Activated T-helper 1 cell treated with Interleukin-2 at 50 U/mL for 16 hours (primary cell): ENCODE data around the gene COMMD7.
"Not testable (repeated sequence)": the region's sequence is repeated elsewhere in the genome, so short reads cannot be mapped to it uniquely, and the experiment has no call there.

Source experiments
- DNase-seq: peaks from one replicate; pipeline ENCODE4 v3.0.0-alpha.2; 2020; ENCODE audit warnings: low read depth

The COMMD7 gene

GRCh38 chr20:32728435-32728834 lies 14.8 kb downstream of the COMMD7 start:
- not testable (repeated sequence) for DNase-seq

GRCh38 chr20:32727683-32728082 lies 15.6 kb downstream of the COMMD7 start:
- no peak for DNase-seq

GRCh38 chr20:32718749-32719348 lies 24.4 kb downstream of the COMMD7 start:
- no peak for DNase-seq

- no peak for DNase-seq
Observed at GRCh38 chr20:32711346-32711745, 31.9 kb downstream of the COMMD7 start.

GRCh38 chr20:32709632-32710121 lies 33.6 kb downstream of the COMMD7 start:
- DNase-seq: no peak

GRCh38 chr20:32709029-32709631 lies 34.1 kb downstream of the COMMD7 start:
- not testable (repeated sequence) for DNase-seq

- DNase-seq: no peak
Observed at GRCh38 chr20:32707691-32708581, 35.3 kb downstream of the COMMD7 start.

- no peak for DNase-seq
Observed at GRCh38 chr20:32706486-32706885, 36.8 kb downstream of the COMMD7 start.

GRCh38 chr20:32702706-32703425 lies 40.4 kb downstream of the COMMD7 start:
- no peak for DNase-seq

GRCh38 chr20:32697608-32698007 lies 45.7 kb downstream of the COMMD7 start:
- DNase-seq: no peak

GRCh38 chr20:32695089-32695488 lies 48.2 kb downstream of the COMMD7 start:
- no peak for DNase-seq

- DNase-seq: not testable (repeated sequence)
Observed at GRCh38 chr20:32688966-32689365, 54.3 kb downstream of the COMMD7 start.

GRCh38 chr20:32687180-32687532 lies 56.1 kb downstream of the COMMD7 start:
- DNase-seq: no peak

- DNase-seq: no peak
Observed at GRCh38 chr20:32686530-32687179, 56.6 kb downstream of the COMMD7 start.

- no peak for DNase-seq
Observed at GRCh38 chr20:32685541-32686529, 57.4 kb downstream of the COMMD7 start.

GRCh38 chr20:32682508-32682987 lies 60.7 kb downstream of the COMMD7 start:
- DNase-seq: no peak

GRCh38 chr20:32681175-32682084 lies 61.8 kb downstream of the COMMD7 start:
- no peak for DNase-seq

- no peak for DNase-seq
Observed at GRCh38 chr20:32680544-32681174, 62.6 kb downstream of the COMMD7 start.

GRCh38 chr20:32678948-32679347 lies 64.3 kb downstream of the COMMD7 start:
- DNase-seq: no peak
